ENCODE results near the gene ROBO1. TPM values are rescaled to one million over a fixed set of nuclear protein-coding genes. Genes with fewer than 3 reads are reported as not detected.

The ROBO1 gene
- total RNA-seq, 1 donor from 2014 or later = 19.4 TPM

GRCh38 chr3:78818161-78818985, 949.4 kb downstream of the ROBO1 start:
- TF ChIP-seq CTCF (conservative IDR thresholded peaks at IDR 0.05; ENCODE audit: low read depth, low read length) = no peak
- no peak overlapping the region for H3K4me3 ChIP-seq (ENCODE audit: low read depth, low read length)
- DNase-seq (ENCODE audit: low read depth) = no peak

- no peak for TF ChIP-seq CTCF (conservative IDR thresholded peaks at IDR 0.05; ENCODE audit: low read depth, low read length)
- H3K4me3 ChIP-seq (ENCODE audit: low read depth, low read length) = no peak overlapping the region
- DNase-seq (ENCODE audit: low read depth) = no peak
Measured at GRCh38 chr3:78814893-78815562, 952.8 kb downstream of the ROBO1 start.

GRCh38 chr3:78812166-78812565, 955.6 kb downstream of the ROBO1 start:
- DNase-seq (ENCODE audit: low read depth) = no peak
- no peak for TF ChIP-seq CTCF (conservative IDR thresholded peaks at IDR 0.05; ENCODE audit: low read depth, low read length)
- H3K4me3 ChIP-seq (ENCODE audit: low read depth, low read length) = no peak overlapping the region

GRCh38 chr3:78809966-78810365, 957.8 kb downstream of the ROBO1 start:
- TF ChIP-seq CTCF (conservative IDR thresholded peaks at IDR 0.05; ENCODE audit: low read depth, low read length) = no peak
- H3K4me3 ChIP-seq (ENCODE audit: low read depth, low read length) = no peak overlapping the region
- DNase-seq (ENCODE audit: low read depth) = no peak

- DNase-seq (ENCODE audit: low read depth) = no peak
- TF ChIP-seq CTCF (conservative IDR thresholded peaks at IDR 0.05; ENCODE audit: low read depth, low read length) = no peak
- H3K4me3 ChIP-seq (ENCODE audit: low read depth, low read length) = no peak overlapping the region
Measured at GRCh38 chr3:78804251-78805037, 963.4 kb downstream of the ROBO1 start.

- DNase-seq (ENCODE audit: low read depth) = no peak
- no peak for TF ChIP-seq CTCF (conservative IDR thresholded peaks at IDR 0.05; ENCODE audit: low read depth, low read length)
- H3K4me3 ChIP-seq (ENCODE audit: low read depth, low read length) = no peak overlapping the region
Measured at GRCh38 chr3:78802562-78802930, 965.3 kb downstream of the ROBO1 start.

Data from epithelial cell of proximal tubule (primary cell).